SU-DHL-6 (cell line): Measurements from ENCODE around the gene ALKBH5.

Experiments used
- H2AFZ ChIP-seq: fragments of 200-600 bp; sonication (generic); 2 replicates; pipeline ENCODE4 v1.6.1; 2014; ENCODE audit warnings: low read depth, mild to moderate bottlenecking, moderate library complexity, mixed read lengths, antibody characterized with exemption, low read length; ENCODE audit not compliant: severe bottlenecking
- H3F3A ChIP-seq: fragments of 200-600 bp; shearing (Covaris generic); 2 replicates; pipeline ENCODE4 v1.6.0; 2016; ENCODE audit warnings: antibody characterized with exemption, mild to moderate bottlenecking; ENCODE audit not compliant: insufficient read depth
- H3K27ac ChIP-seq: fragments of 200-600 bp; sonication (generic); 2 replicates; pipeline ENCODE4 v1.5.1; 2016; ENCODE audit warnings: low read depth, mild to moderate bottlenecking, low read length, moderate library complexity, mixed read lengths
- H3K27me3 ChIP-seq: fragments of 200-600 bp; sonication (generic), shearing (Covaris generic); 2 replicates; pipeline ENCODE4 v1.6.0; 2014; ENCODE audit warnings: mild to moderate bottlenecking, low read length
- H3K36me3 ChIP-seq: fragments of 200-600 bp; sonication (generic); 2 replicates; pipeline ENCODE4 v1.6.1; 2014; ENCODE audit warnings: mild to moderate bottlenecking, low read length, mixed read lengths
- H3K4me2 ChIP-seq: fragments of 300-600, 200-600 bp; shearing (Covaris generic), sonication (generic); 2 replicates; pipeline ENCODE4 v1.6.0; 2014; ENCODE audit warnings: low read length, low read depth, mild to moderate bottlenecking; ENCODE audit not compliant: poor library complexity, severe bottlenecking
- H3K4me3 ChIP-seq: fragments of 200-600 bp; sonication (generic); 2 replicates; pipeline ENCODE4 v1.5.1; 2014; ENCODE audit warnings: antibody characterized with exemption, low read length, mild to moderate bottlenecking, mixed read lengths; ENCODE audit not compliant: insufficient read depth, poor library complexity, severe bottlenecking
- H3K79me2 ChIP-seq: fragments of 200-600 bp; sonication (generic); 2 replicates; pipeline ENCODE4 v1.6.1; 2014; ENCODE audit warnings: mild to moderate bottlenecking, low read length, moderate library complexity; ENCODE audit not compliant: insufficient read depth
- H3K9ac ChIP-seq: fragments of 200-600 bp; sonication (generic); 2 replicates; pipeline ENCODE4 v1.7.0; 2014; ENCODE audit warnings: mild to moderate bottlenecking, low read length
- H3K9me2 ChIP-seq: fragments of 200-600 bp; sonication (generic); replicated peaks from 2 replicates; pipeline ENCODE4 v1.6.1; 2014; ENCODE audit warnings: low read length; ENCODE audit not compliant: insufficient read depth
- H3K9me3 ChIP-seq: fragments of 200-600 bp; sonication (generic); 2 replicates; pipeline ENCODE4 v1.6.1; 2014; ENCODE audit warnings: low read length, mixed read lengths; ENCODE audit not compliant: insufficient read depth
- H4K20me1 ChIP-seq: fragments of 200-600 bp; sonication (generic); 2 replicates; pipeline ENCODE4 v1.6.1; 2014; ENCODE audit warnings: low read depth, mild to moderate bottlenecking, antibody characterized with exemption, low read length, moderate library complexity, mixed read lengths
- EZH2phosphoT487 ChIP-seq: fragments of 200-600 bp; sonication (generic), shearing (Covaris generic); conservative IDR thresholded peaks from 2 replicates; pipeline ENCODE4 v1.6.1; 2018; ENCODE audit warnings: mild to moderate bottlenecking, antibody characterized with exemption, low read length, moderate library complexity, mixed read lengths
- TF ChIP-seq, protein P1 (sequence below): fragments of 200-600 bp; sonication (generic); IDR thresholded peaks from one replicate; pipeline ENCODE4 v1.5.1; 2017; ENCODE audit warnings: antibody characterized with exemption, mild to moderate bottlenecking, low read length, moderate library complexity; ENCODE audit not compliant: insufficient read depth, poor library complexity, severe bottlenecking

ALKBH5 gene

DNA sequence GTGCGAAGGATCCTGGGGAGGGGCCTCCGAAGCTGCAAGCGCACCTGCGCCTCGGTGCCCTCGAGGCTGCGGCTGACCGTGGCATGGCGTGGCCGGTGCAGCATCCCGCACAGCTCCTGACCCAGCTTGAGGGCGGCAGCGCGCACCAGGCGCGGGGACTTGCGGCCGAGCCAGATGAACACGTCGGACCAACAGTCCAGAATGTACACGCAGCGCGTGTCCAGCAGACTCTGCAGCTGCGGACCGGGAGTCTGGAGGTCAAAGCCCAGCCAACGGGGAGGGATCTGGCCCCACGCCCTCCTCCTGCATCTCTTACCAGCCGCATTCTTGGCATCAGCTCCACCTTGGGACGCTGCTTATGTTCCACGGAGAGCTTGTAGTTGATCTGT lies 64.0 kb downstream of the ALKBH5 start:
- H3K9me3 ChIP-seq: no peaks in the 10 kb centered on the region
- H4K20me1 ChIP-seq: no peaks in the 10 kb centered on the region
- H3K9me2 ChIP-seq: no peaks in the 10 kb centered on the region
- H3K36me3 ChIP-seq: no peaks in the 10 kb centered on the region
- H3F3A ChIP-seq: no peaks in the 10 kb centered on the region
- H3K79me2 ChIP-seq: no peaks in the 10 kb centered on the region
- no peaks in the 10 kb centered on the region for H3K27me3 ChIP-seq
- H3K27ac ChIP-seq: no peak overlapping the region
- no peak overlapping the region for H3K4me3 ChIP-seq
- no peak overlapping the region for H3K4me2 ChIP-seq
- no peak overlapping the region for H3K9ac ChIP-seq
- TF ChIP-seq, protein P1, sequence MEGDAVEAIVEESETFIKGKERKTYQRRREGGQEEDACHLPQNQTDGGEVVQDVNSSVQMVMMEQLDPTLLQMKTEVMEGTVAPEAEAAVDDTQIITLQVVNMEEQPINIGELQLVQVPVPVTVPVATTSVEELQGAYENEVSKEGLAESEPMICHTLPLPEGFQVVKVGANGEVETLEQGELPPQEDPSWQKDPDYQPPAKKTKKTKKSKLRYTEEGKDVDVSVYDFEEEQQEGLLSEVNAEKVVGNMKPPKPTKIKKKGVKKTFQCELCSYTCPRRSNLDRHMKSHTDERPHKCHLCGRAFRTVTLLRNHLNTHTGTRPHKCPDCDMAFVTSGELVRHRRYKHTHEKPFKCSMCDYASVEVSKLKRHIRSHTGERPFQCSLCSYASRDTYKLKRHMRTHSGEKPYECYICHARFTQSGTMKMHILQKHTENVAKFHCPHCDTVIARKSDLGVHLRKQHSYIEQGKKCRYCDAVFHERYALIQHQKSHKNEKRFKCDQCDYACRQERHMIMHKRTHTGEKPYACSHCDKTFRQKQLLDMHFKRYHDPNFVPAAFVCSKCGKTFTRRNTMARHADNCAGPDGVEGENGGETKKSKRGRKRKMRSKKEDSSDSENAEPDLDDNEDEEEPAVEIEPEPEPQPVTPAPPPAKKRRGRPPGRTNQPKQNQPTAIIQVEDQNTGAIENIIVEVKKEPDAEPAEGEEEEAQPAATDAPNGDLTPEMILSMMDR: no peak
- TF ChIP-seq EZH2phosphoT487: no peak
- no peak overlapping the region for H2AFZ ChIP-seq

DNA sequence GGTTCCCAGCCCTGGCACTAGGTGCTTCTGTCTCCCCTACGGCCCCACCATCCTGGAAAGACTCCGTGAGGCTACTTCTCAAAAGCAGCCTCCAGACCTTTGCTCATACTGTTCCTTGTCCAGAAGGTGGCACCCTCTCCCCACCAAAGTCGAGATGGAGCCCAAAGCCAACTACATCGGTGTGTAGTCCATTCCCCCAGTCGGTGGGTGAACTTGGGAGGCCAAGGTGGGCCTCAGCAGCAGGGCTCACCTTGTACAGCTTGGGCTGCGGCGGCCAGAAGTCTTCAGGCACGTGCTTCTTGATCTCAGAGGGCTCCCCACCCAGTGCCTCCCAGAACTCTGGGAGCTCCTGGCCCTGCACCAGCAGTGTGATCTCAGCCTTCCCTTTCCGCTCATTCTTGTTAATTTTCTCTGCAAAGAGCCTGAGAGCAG lies 64.7 kb downstream of the ALKBH5 start:
- no peak overlapping the region for H3K9ac ChIP-seq
- no peaks in the 10 kb centered on the region for H3K36me3 ChIP-seq
- no peak overlapping the region for H3K27ac ChIP-seq
- no peaks in the 10 kb centered on the region for H3K9me2 ChIP-seq
- no peaks in the 10 kb centered on the region for H3K9me3 ChIP-seq
- no peak overlapping the region for H3K4me3 ChIP-seq
- TF ChIP-seq EZH2phosphoT487: no peak
- TF ChIP-seq, protein P1: peak; percentile 61
- no peaks in the 10 kb centered on the region for H4K20me1 ChIP-seq
- H3K27me3 ChIP-seq: no peaks in the 10 kb centered on the region
- H2AFZ ChIP-seq: no peak overlapping the region
- no peak overlapping the region for H3K4me2 ChIP-seq
- no peaks in the 10 kb centered on the region for H3F3A ChIP-seq
- H3K79me2 ChIP-seq: no peaks in the 10 kb centered on the region

DNA sequence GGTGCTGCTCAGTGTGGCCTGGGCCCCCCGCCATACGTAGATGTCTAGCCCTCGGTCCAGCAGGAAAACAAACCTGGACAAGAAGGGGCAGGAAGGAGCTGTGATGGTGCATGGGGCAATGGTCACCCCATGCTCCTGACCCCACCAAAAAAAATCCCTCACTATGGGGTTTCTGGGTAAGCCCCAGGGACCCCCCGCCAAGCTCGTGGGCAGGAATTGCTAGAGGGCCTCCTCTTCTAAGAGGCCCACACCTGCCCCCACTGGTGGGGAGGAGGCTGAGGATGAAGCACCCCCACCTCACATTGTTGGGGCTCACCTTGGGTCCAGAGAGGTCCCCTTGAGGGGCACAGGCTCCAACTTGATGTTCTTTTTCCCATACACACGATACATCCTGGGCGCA lies 65.2 kb downstream of the ALKBH5 start:
- H3K9ac ChIP-seq: no peak overlapping the region
- H3K36me3 ChIP-seq: no peaks in the 10 kb centered on the region

More for the DNA sequence above, 65.2 kb downstream of the ALKBH5 start:
- Histone ChIP-seq H2AFZ (no peak overlapping the region), H3K9me2 (no peaks in the 10 kb centered on the region), H3K79me2 (no peaks in the 10 kb centered on the region), H4K20me1 (no peaks in the 10 kb centered on the region), H3K27ac (no peak overlapping the region), H3F3A (no peaks in the 10 kb centered on the region), H3K4me2 (no peak overlapping the region), H3K4me3 (no peak overlapping the region), H3K9me3 (no peaks in the 10 kb centered on the region), H3K27me3 (no peaks in the 10 kb centered on the region)
- TF ChIP-seq, protein P1: no peak
- no peak for TF ChIP-seq EZH2phosphoT487
